Upper lobe of left lung (tissue), 4 donors: Measurements from ENCODE around the gene BCAT1.

ENCODE experiments used
- CTCF ChIP-seq, 6 experiments: fragments of 450-650 bp in 4 of 6; fragments of 200-600 bp in 2 of 6; sonication (generic) in 2 of 6; IDR thresholded peaks; one replicate each; pipeline ENCODE4 v1.5.1; 2016 to 2019; ENCODE audit warnings: antibody characterized with exemption in 6 of 6
- EP300 ChIP-seq, 4 donors: sonication (generic); formaldehyde crosslinking; IDR thresholded peaks; one replicate each; pipeline ENCODE4 v1.5.1; 2017; ENCODE audit warnings: antibody characterized with exemption in 4 of 4, control low read depth in 2 of 4

- TF ChIP-seq CTCF (IDR thresholded peaks at IDR 0.05) (no peak), EP300 (IDR thresholded peaks at IDR 0.05) (no peak)
Measured at GRCh38 chr12:24918596-24918995, 30.3 kb downstream of the BCAT1 start.
